Endothelial cell of umbilical vein (primary cell): ENCODE measurements around the gene CCDC14. TPM values are rescaled to one million over a fixed set of nuclear protein-coding genes. Genes with fewer than 3 reads are reported as not detected.

Experiments
- BruUV-seq: library from RNA; stranded (reverse); fragments of 400-500 nt; replicated peaks from 2 replicates; lab custom pipeline; 2021; lab: Mats Ljungman, UMichigan
- CTCF ChIA-PET: fragments of 300-600, 350-600 bp; sonication (Branson Sonifier 250); formaldehyde crosslinking; loops from one replicate; lab custom pipeline; 2021; ENCODE audit warnings: antibody characterized with exemption, inconsistent platforms; lab: Charles Lee
- POLR2A ChIA-PET: fragments of 300-600, 350-600 bp; sonication (Branson Sonifier 250); formaldehyde crosslinking; loops from one replicate; lab custom pipeline; 2021; ENCODE audit warnings: antibody characterized with exemption, inconsistent platforms; lab: Charles Lee
- DNase-seq: peaks from one replicate; pipeline ENCODE4 v3.0.0-alpha.2; 2011; ENCODE audit warnings: low read depth, low spot score
- FAIRE-seq: peaks from 2 replicates; lab custom pipeline; 2011; peaks lifted over from hg19 to GRCh38; lab: Jason Lieb, UNC
- H2AFZ ChIP-seq: 2 replicates; pipeline ENCODE4 v1.6.0; 2012; ENCODE audit warnings: low read depth, low read length, control low read depth, inconsistent platforms
- H3K27ac ChIP-seq: 2 replicates; pipeline ENCODE4 v1.5.1; 2011; ENCODE audit warnings: low read depth, mild to moderate bottlenecking, control low read depth, low read length, moderate library complexity; ENCODE audit not compliant: insufficient read depth
- H3K27me3 ChIP-seq, 2 experiments: 2 replicates each; pipeline versions ENCODE4 v1.6.0 to v1.6.1; 2011; ENCODE audit warnings: low read length in 2 of 2, mixed read lengths in 1 of 2; ENCODE audit not compliant: control insufficient read depth in 2 of 2, insufficient read depth in 2 of 2
- H3K36me3 ChIP-seq, 2 experiments: 2 replicates in 1 of 2; 3 replicates in 1 of 2; pipeline ENCODE4 v1.5.1; 2011; ENCODE audit warnings: low read length in 2 of 2, mild to moderate bottlenecking in 1 of 2, moderate library complexity in 1 of 2; ENCODE audit not compliant: control insufficient read depth in 2 of 2, insufficient read depth in 2 of 2; ENCODE audit errors: extremely low read depth in 1 of 2
- H3K4me1 ChIP-seq: 3 replicates; pipeline ENCODE4 v1.5.1; 2011; ENCODE audit warnings: mild to moderate bottlenecking, low read length; ENCODE audit not compliant: control insufficient read depth, insufficient read depth; ENCODE audit errors: extremely low read depth
- H3K4me2 ChIP-seq: 2 replicates; pipeline ENCODE4 v1.6.1; 2011; ENCODE audit warnings: low read length, control low read depth, mixed read lengths; ENCODE audit not compliant: insufficient read depth
- H3K4me3 ChIP-seq, 3 experiments: fragments of 200-600 bp in 1 of 3; sonication (generic), shearing (Covaris generic) in 1 of 3; replicated peaks in 1 of 3; 2 replicates each; pipeline ENCODE4 v1.5.1; 2011 to 2016; ENCODE audit warnings: control low read depth in 3 of 3, low read length in 3 of 3, mild to moderate bottlenecking in 2 of 3, inconsistent platforms in 1 of 3, low read depth in 1 of 3, moderate library complexity in 1 of 3; ENCODE audit not compliant: insufficient read depth in 1 of 3
- H3K79me2 ChIP-seq: 2 replicates; pipeline ENCODE4 v1.6.0; 2012; ENCODE audit warnings: low read length, inconsistent platforms; ENCODE audit not compliant: control insufficient read depth, insufficient read depth
- H3K9ac ChIP-seq: replicated peaks from 2 replicates; pipeline ENCODE3; 2011; ENCODE audit warnings: low read length, control low read depth; ENCODE audit not compliant: insufficient read depth; ENCODE audit errors: extremely low read depth
- H3K9me1 ChIP-seq: replicated peaks from 3 replicates; pipeline ENCODE4 v1.6.0; 2011; ENCODE audit warnings: mild to moderate bottlenecking, low read length; ENCODE audit not compliant: control insufficient read depth, insufficient read depth; ENCODE audit errors: extremely low read depth
- H3K9me3 ChIP-seq: replicated peaks from 2 replicates; pipeline ENCODE4 v1.5.1; 2012; ENCODE audit warnings: low read length, inconsistent platforms; ENCODE audit not compliant: control insufficient read depth, insufficient read depth
- H4K20me1 ChIP-seq: replicated peaks from 2 replicates; pipeline ENCODE3; 2011; ENCODE audit warnings: mild to moderate bottlenecking, low read length; ENCODE audit not compliant: control insufficient read depth, insufficient read depth; ENCODE audit errors: extremely low read depth
- EZH2 ChIP-seq: IDR thresholded peaks from 2 replicates; pipeline ENCODE4 v1.6.1; 2012; ENCODE audit warnings: borderline replicate concordance, low read depth, mild to moderate bottlenecking, moderate library complexity, low read length, inconsistent platforms; ENCODE audit not compliant: severe bottlenecking
- FOS ChIP-seq: IDR thresholded peaks from 2 replicates; pipeline ENCODE4 v1.6.1; 2011; ENCODE audit warnings: mild to moderate bottlenecking, low read length, moderate library complexity, borderline replicate concordance; ENCODE audit not compliant: insufficient read depth
- GATA2 ChIP-seq: IDR thresholded peaks from 2 replicates; pipeline ENCODE4 v1.7.0; 2011; ENCODE audit warnings: low read depth, mild to moderate bottlenecking, moderate library complexity, mixed read lengths, low read length; ENCODE audit not compliant: insufficient read length, insufficient read depth
- JUN ChIP-seq: IDR thresholded peaks from 2 replicates; pipeline ENCODE4 v1.6.1; 2011; ENCODE audit warnings: borderline replicate concordance, low read depth; ENCODE audit not compliant: insufficient read length, insufficient read depth
- MYC ChIP-seq: IDR thresholded peaks from one replicate; pipeline ENCODE4 v1.6.1; 2011; ENCODE audit warnings: mild to moderate bottlenecking, low read depth, low read length
- POLR2A ChIP-seq: IDR thresholded peaks from 2 replicates; pipeline ENCODE4 v1.6.1; 2012; ENCODE audit warnings: low read depth, mild to moderate bottlenecking, control low read depth, low read length
- POLR2AphosphoS5 ChIP-seq: IDR thresholded peaks from 2 replicates; pipeline ENCODE4 v1.6.1; 2012; ENCODE audit warnings: low read depth, mild to moderate bottlenecking, control low read depth, low read length, moderate library complexity; ENCODE audit not compliant: insufficient read depth
- dilution Hi-C: fragments of 300-500 bp; cut with MboI; formaldehyde crosslinking; loops from one replicate; pipeline ENCODE4 v1.15.0; 2019; ENCODE audit warnings: low sequenced_read_pairs; ENCODE audit not compliant: extremely low pct_ligation_motif_present
- intact Hi-C: fragments of 100-400 bp; cut with micrococcal nuclease; formaldehyde crosslinking; loops from one replicate; pipeline ENCODE4 v1.10.0; 2022
- polyA plus RNA-seq, 4 experiments: library from polyadenylated mRNA; depleted of rRNA in 3 of 4; stranded (reverse) in 3 of 4; unstranded in 1 of 4; fragments of >200 nt; gene quantifications; 2 replicates each; pipeline versions ENCODE4 v1.2.1 to v1.2.3, GENCODE V29; 2011 to 2012; ENCODE audit warnings: missing spikeins in 1 of 4
- total RNA-seq: library from RNA; stranded (reverse); gene quantifications from 2 replicates; pipeline ENCODE4 v1.2.3, GENCODE V29; 2021
- TF ChIP-seq, protein P1 (sequence below), 2 donors: IDR thresholded peaks; 1 replicate in 1 of 2; 2 replicates in 1 of 2; pipeline ENCODE4 v1.5.1; 2011; ENCODE audit warnings: low read length in 2 of 2, mild to moderate bottlenecking in 2 of 2, moderate library complexity in 2 of 2, control low read depth in 1 of 2, inconsistent platforms in 1 of 2, low read depth in 1 of 2; ENCODE audit not compliant: insufficient read depth in 1 of 2; ENCODE audit errors: extremely low read depth in 1 of 2
- TF ChIP-seq, protein P2 (sequence below): IDR thresholded peaks from 2 replicates; pipeline ENCODE4 v1.6.1; 2011; ENCODE audit not compliant: insufficient read depth, insufficient read length

CCDC14 gene
- total and polyA plus RNA-seq, 2 donors (not counting 3 experiments of a cell fraction or from before 2014, with no cell fraction given): 47.5 to 55.3 TPM

- Histone ChIP-seq H3K36me3 (no peaks in the 10 kb centered on the region), H3K4me1 (no peaks in the 10 kb centered on the region), H3K27me3 (peaks cover 2 to 3% of the 10 kb centered on the region in 2 experiments), H2AFZ (no peak overlapping the region), H3K79me2 (no peaks in the 10 kb centered on the region), H3K4me3 (no peak overlapping the region), H3K27ac (no peak overlapping the region), H3K9me3 (no peaks in the 10 kb centered on the region), H3K9me1 (no peaks in the 10 kb centered on the region), H3K4me2 (no peak overlapping the region), H3K9ac (no peak overlapping the region), H4K20me1 (no peaks in the 10 kb centered on the region)
- POLR2A ChIA-PET: no interaction called here
- no TSS peak for BruUV-seq
- intact Hi-C loops: no loop called here
- CTCF ChIA-PET: no interaction called here
- TF ChIP-seq JUN: no peak
- TF ChIP-seq FOS: no peak
- no peak for TF ChIP-seq POLR2AphosphoS5
- TF ChIP-seq, protein P1, sequence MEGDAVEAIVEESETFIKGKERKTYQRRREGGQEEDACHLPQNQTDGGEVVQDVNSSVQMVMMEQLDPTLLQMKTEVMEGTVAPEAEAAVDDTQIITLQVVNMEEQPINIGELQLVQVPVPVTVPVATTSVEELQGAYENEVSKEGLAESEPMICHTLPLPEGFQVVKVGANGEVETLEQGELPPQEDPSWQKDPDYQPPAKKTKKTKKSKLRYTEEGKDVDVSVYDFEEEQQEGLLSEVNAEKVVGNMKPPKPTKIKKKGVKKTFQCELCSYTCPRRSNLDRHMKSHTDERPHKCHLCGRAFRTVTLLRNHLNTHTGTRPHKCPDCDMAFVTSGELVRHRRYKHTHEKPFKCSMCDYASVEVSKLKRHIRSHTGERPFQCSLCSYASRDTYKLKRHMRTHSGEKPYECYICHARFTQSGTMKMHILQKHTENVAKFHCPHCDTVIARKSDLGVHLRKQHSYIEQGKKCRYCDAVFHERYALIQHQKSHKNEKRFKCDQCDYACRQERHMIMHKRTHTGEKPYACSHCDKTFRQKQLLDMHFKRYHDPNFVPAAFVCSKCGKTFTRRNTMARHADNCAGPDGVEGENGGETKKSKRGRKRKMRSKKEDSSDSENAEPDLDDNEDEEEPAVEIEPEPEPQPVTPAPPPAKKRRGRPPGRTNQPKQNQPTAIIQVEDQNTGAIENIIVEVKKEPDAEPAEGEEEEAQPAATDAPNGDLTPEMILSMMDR (IDR thresholded peaks at IDR 0.05; ENCODE audit: extremely low read depth in 1 of 2, insufficient read depth in 1 of 2, low read depth in 1 of 2, low read length in 2 of 2): no peak
- no peak for TF ChIP-seq EZH2
- TF ChIP-seq MYC: no peak
- TF ChIP-seq, protein P2, sequence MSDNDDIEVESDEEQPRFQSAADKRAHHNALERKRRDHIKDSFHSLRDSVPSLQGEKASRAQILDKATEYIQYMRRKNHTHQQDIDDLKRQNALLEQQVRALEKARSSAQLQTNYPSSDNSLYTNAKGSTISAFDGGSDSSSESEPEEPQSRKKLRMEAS: no peak
- TF ChIP-seq GATA2: no peak
- TF ChIP-seq POLR2A: no peak
- no peak for DNase-seq
- no peak for FAIRE-seq
- dilution Hi-C loops: no loop called here
These were observed 83.1 kb downstream of the CCDC14 start for GRCh38 chr3:123877965-123878364.
